ENCODE data around the gene LIPC.
"Not testable (repeated sequence)": the region's sequence is repeated elsewhere in the genome, so short reads cannot be mapped to it uniquely, and the experiment has no call there.

The LIPC gene

GRCh38 chr15:58595516-58596263 is 163.9 kb downstream of the LIPC start:
- DNase-seq: no peak

DNA sequence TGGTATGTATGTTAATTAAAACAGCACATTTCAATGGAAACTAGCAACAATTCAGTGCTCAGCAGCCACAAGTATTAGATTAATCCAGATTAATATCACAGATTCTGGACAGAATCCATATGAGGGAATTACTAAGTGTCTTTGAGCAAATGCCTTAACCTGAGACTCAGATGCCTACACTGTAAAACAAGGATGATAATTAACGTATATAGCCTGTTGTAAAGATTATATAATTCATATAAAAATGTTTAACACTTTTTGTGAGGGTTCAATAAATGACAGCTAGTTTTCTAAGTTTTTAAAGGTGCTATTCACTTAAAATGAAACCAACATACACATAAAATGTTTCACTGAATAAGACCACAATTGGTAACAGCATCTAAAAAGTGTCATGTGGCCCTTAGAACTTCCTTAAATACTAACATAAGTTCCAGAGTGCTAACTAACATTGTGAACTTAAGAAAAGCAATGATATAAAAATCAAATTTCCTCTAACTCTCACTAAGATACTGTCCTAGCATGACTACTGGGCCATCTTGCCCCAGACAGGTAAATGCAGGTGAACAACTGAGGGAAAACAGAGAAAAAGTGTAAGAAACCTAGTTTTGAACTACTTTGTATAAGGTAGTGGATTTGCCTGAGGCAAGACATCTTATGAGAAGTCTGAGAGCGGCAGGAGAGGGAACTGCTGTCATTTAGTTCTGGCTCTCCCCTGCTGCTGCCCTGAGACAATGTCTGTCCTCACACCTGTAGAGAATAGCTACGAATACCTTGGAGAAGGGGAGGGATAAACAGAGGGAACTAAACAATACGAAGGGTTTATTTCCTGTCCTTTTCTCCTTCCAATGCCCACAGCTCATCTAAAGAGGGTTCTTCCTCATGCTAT is 166.4 kb downstream of the LIPC start:
- DNase-seq: no peak

DNA sequence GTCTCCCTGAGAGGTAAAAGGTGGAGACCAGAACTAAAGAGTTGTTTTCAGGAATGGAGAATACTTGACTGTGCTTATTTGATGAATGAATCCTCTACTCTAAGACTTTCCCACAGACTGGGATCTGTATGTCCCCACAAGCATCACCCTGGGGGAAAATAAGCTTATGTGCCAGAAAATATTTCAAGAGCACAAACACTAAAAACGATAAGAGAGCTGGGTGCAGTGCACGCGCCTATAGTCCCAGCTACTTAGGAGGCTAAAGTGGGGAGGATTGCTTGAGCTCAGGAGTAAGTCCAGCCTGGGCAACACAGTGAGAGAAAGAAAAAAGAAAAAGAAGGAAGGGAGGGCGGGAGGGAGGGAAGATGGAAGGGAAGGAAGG is 167.0 kb downstream of the LIPC start:
- DNase-seq: no peak

- no peak for DNase-seq
These were observed 171.0 kb downstream of the LIPC start for GRCh38 chr15:58602823-58603222.

DNA sequence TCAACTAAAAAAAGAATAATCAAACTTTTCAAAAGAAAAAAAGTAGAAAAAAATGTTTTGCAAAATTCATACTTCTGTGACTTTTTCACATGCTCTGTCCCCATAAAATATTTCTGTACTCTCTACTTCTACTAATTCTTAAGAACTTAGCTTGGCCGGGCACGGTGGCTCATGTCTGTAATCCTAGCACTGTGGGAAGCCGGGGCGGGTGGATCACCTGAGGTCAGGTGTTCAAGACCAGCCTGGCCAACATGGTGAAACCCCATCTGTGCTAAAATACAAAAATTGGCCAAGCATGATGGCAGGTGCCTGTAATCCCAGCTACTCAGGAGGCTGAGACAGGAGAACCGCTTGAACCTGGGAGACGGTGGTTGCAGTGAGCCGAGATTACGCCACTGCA is 172.1 kb downstream of the LIPC start:
- DNase-seq: not testable (repeated sequence)

GRCh38 chr15:58604455-58604923 is 172.7 kb downstream of the LIPC start:
- DNase-seq: no peak

- DNase-seq: no peak
These were observed 174.2 kb downstream of the LIPC start for GRCh38 chr15:58605931-58606530.

GRCh38 chr15:58606577-58607080 is 174.8 kb downstream of the LIPC start:
- DNase-seq: no peak

DNA sequence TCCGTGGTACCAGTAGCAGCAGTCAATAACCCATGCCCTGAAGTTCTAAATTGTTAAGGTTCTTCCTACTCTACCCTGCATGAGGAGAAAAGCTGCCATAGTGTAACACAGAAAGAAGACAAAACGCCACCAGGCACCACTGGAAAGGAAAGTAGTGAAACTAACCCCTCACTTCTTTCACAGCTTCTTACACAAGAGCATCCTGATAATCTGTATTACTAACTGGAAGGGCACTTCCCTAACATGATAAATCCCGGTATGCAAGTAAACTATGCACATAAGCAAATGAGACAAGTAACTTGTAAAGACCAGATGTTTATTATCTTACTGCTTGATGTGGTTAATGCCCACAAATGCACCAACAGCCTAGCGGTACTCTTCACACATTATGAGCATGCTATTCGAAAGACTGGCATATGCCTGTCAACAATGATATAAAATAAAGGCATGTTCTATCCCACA is 176.4 kb downstream of the LIPC start:
- no peak for DNase-seq

DNA sequence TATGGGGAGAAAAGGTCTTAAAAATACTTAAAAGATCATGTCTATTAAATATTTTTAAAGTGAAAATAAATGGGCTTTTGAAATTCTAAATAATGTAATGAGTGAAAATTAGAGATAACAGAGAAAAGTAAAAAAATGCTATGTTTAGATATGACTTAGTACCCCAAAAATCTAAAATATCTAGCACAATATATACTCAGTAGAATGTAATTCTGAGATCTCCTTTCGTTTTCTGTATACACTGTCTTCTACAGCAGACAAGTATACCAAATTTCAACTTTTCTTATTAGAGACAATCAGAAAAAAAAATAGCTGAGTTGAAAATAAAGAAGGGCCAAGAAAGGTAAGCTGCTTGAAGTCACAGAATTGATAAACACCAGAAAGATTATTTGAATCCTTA is 176.9 kb downstream of the LIPC start:
- DNase-seq: no peak

DNA sequence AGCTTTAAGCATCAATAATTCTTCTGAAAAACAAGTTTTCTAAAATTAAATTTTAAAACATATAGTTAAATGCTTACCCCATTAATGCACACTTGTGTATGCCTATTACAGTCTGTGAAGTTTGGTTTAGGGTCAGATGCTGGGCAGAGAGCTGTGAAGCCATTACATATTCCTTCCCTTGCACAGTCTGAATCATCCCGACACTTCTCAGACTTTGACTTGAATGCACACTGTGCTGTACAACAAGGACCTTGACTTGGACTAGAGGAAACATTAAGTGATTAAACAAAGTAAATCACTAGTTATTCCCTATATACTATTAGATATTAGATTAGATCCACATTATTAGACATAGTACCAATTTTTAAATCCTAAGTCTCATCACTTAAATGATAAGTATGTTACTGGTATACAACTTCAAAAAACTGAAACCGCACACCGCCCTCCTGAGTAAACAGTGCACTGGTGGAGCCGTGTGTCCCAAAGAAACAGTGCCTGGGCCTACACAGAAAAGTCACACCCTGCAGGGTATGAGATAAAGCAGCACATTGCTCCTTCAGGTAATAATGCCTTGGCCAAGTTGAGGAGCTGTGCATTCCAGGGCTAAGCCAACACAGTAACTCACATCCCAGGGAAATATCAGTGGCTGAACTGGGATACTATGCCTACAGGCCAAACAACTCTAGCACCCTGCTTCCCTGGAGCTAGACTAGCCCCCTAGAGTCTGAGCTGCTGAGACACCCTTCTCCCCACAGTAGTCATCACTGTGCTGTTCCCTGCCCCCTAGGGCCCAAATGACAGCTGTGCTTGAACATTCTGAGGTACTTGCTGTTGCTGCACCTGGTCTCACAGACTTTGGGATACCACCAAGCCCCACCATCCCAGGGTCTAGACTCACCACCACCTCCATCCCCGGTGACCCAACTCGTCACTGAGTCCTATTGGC is 180.2 kb downstream of the LIPC start:
- no peak for DNase-seq

DNA sequence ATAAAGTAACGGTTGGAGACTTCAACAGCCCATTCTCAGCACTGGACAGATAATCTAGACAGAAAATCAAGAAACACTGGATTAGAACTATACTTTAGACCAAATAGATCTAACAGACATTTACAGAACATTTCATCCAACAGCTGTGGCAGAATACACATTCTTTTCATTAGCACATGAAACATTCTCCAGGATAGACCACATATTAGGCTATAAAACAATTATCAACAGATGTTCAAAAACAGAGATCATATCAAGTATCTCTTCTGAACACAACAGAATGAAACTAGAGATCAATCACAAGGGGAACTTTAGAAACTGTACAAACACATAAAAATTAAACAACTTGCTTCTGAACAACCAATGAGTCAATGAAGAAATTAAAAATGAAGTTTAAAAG is 184.4 kb downstream of the LIPC start:
- DNase-seq: no peak

Data from stimulated activated CD4-positive, alpha-beta T cell treated with anti-CD3 and anti-CD28 coated beads, Interleukin-12 subunit alpha, Interleukin-12 subunit beta, amount 100 ng/mL, for 4 hours (primary cell).